GM19455 (cell line): Measurements from ENCODE around the gene PRELID1.
"Not testable (repeated sequence)": the region's sequence is repeated elsewhere in the genome, so short reads cannot be mapped to it uniquely, and the experiment has no call there.

Experiments used
- ATAC-seq: cut with Tn5 transposase; IDR thresholded peaks from one replicate; pipeline ENCODE4 v1.9.1; 2021; ENCODE audit not compliant: unreplicated experiment

The PRELID1 gene

GRCh38 chr5:177299697-177300096 is 3.9 kb upstream of the PRELID1 start:
- ATAC-seq: no peak

GRCh38 chr5:177300236-177300880 is 3.2 kb upstream of the PRELID1 start:
- ATAC-seq: peak; percentile 33

GRCh38 chr5:177300951-177301350 is 2.6 kb upstream of the PRELID1 start:
- no peak for ATAC-seq

GRCh38 chr5:177301503-177302165 is 2.0 kb upstream of the PRELID1 start:
- ATAC-seq: no peak

- no peak for ATAC-seq
These were observed 1.1 kb upstream of the PRELID1 start for GRCh38 chr5:177302354-177303110.

- ATAC-seq: no peak
These were observed 359 bp downstream of the PRELID1 start for GRCh38 chr5:177303925-177304391.

- no peak for ATAC-seq
These were observed 957 bp downstream of the PRELID1 start for GRCh38 chr5:177304392-177305119.

- ATAC-seq: not testable (repeated sequence)
These were observed 2.6 kb downstream of the PRELID1 start for GRCh38 chr5:177306103-177306640.

GRCh38 chr5:177306674-177307543 is 3.3 kb downstream of the PRELID1 start:
- ATAC-seq: no peak

- ATAC-seq: no peak
These were observed 4.2 kb downstream of the PRELID1 start for GRCh38 chr5:177307544-177308363.

- no peak for ATAC-seq
These were observed 5.1 kb downstream of the PRELID1 start for GRCh38 chr5:177308740-177309139.

- ATAC-seq: no peak
These were observed 6.0 kb downstream of the PRELID1 start for GRCh38 chr5:177309351-177310191.

GRCh38 chr5:177310332-177310731 is 6.7 kb downstream of the PRELID1 start:
- ATAC-seq: no peak

GRCh38 chr5:177310757-177311391 is 7.3 kb downstream of the PRELID1 start:
- ATAC-seq: no peak

- ATAC-seq: peak; percentile 5
These were observed 7.8 kb downstream of the PRELID1 start for GRCh38 chr5:177311392-177311722.

GRCh38 chr5:177311723-177312648 is 8.4 kb downstream of the PRELID1 start, which contains the start of gene MXD3:
MXD3 (minus strand) TSS chr5:177311898; CDS start chr5:177311830, 68 bp downstream.
- peak; percentile 65 for ATAC-seq
